Sigmoid colon (tissue), 4 donors: ENCODE data around the gene KCTD3.

Experiments
- CTCF ChIP-seq, 4 experiments: fragments of 450-650 bp in 3 of 4; fragments of 200-600 bp in 1 of 4; IDR thresholded peaks; one replicate each; pipeline ENCODE4 v1.5.1; 2016 to 2019; ENCODE audit warnings: antibody characterized with exemption in 4 of 4, mild to moderate bottlenecking in 3 of 4, moderate library complexity in 2 of 4
- EP300 ChIP-seq, 4 donors: sonication (generic); formaldehyde crosslinking; IDR thresholded peaks; one replicate each; pipeline ENCODE4 v1.6.1; 2017; ENCODE audit warnings: antibody characterized with exemption in 4 of 4
- POLR2A ChIP-seq, 2 donors: fragments of 450-650 bp; IDR thresholded peaks; one replicate each; pipeline ENCODE4 v1.6.1; 2016; ENCODE audit warnings: antibody characterized with exemption in 2 of 2, mild to moderate bottlenecking in 2 of 2, moderate library complexity in 2 of 2
- POLR2AphosphoS5 ChIP-seq, 4 donors: sonication (generic); formaldehyde crosslinking; IDR thresholded peaks; one replicate each; pipeline ENCODE4 v1.6.1; 2017; ENCODE audit warnings: antibody characterized with exemption in 4 of 4

GRCh38 chr1:215583185-215583749 is 16.2 kb downstream of the KCTD3 start:
- no peak for TF ChIP-seq CTCF (IDR thresholded peaks at IDR 0.05)
- TF ChIP-seq EP300 (IDR thresholded peaks at IDR 0.05) = no peak
- TF ChIP-seq POLR2A (IDR thresholded peaks at IDR 0.05) = no peak
- no peak for TF ChIP-seq POLR2AphosphoS5 (IDR thresholded peaks at IDR 0.05)
